Liver (tissue), 9 donors: ENCODE results near the gene NFIA. TPM values are rescaled to one million over a fixed set of nuclear protein-coding genes. Genes with fewer than 3 reads are reported as not detected.

Experiments
- DNase-seq: peaks from one replicate; pipeline ENCODE4 v3.0.0-alpha.2; 2017; ENCODE audit warnings: low spot score
- H3K27ac ChIP-seq, 2 donors: one replicate each; pipeline ENCODE4 v1.7.0; 2013; ENCODE audit warnings: inconsistent platforms in 2 of 2, low read length in 2 of 2, control low read depth in 1 of 2, low read depth in 1 of 2, mild to moderate bottlenecking in 1 of 2
- H3K27me3 ChIP-seq, 4 donors: one replicate each; pipeline versions ENCODE4 v1.6.1 to v1.7.0; 2013; ENCODE audit warnings: low read length in 3 of 4, inconsistent platforms in 1 of 4, mild to moderate bottlenecking in 1 of 4, moderate library complexity in 1 of 4; ENCODE audit not compliant: control insufficient read depth in 4 of 4, insufficient read depth in 4 of 4
- H3K36me3 ChIP-seq, 4 donors: one replicate each; pipeline versions ENCODE4 v1.6.1 to v1.7.0; 2013; ENCODE audit warnings: low read length in 3 of 4, mild to moderate bottlenecking in 3 of 4, low read depth in 1 of 4, moderate library complexity in 1 of 4; ENCODE audit not compliant: control insufficient read depth in 4 of 4, insufficient read depth in 3 of 4
- H3K4me1 ChIP-seq, 4 donors: one replicate each; pipeline versions ENCODE4 v1.6.1 to v1.7.0; 2013; ENCODE audit warnings: low read length in 3 of 4, mild to moderate bottlenecking in 3 of 4, moderate library complexity in 1 of 4; ENCODE audit not compliant: control insufficient read depth in 4 of 4, insufficient read depth in 4 of 4
- H3K4me3 ChIP-seq, 3 donors: one replicate each; pipeline versions ENCODE4 v1.6.1 to v1.7.0; 2013; ENCODE audit warnings: low read length in 3 of 3, control low read depth in 1 of 3, low read depth in 1 of 3, mild to moderate bottlenecking in 1 of 3
- H3K9ac ChIP-seq, 2 donors: one replicate each; pipeline ENCODE4 v1.7.0; 2013; ENCODE audit warnings: low read length in 2 of 2, mild to moderate bottlenecking in 2 of 2, moderate library complexity in 2 of 2, control low read depth in 1 of 2, low read depth in 1 of 2
- H3K9me3 ChIP-seq, 4 donors: one replicate each; pipeline versions ENCODE4 v1.6.1 to v1.7.0; 2013; ENCODE audit warnings: low read length in 3 of 4; ENCODE audit not compliant: control insufficient read depth in 4 of 4
- ATF3 ChIP-seq: IDR thresholded peaks from 2 replicates; pipeline ENCODE4 v1.6.1; 2016; ENCODE audit warnings: antibody characterized with exemption
- CTCF ChIP-seq: fragments of 150-350 bp; IDR thresholded peaks from 2 replicates; pipeline ENCODE4 v1.5.1; 2017; ENCODE audit warnings: improper control_type of control experiment, low read depth, low read length; ENCODE audit not compliant: missing input control
- EGR1 ChIP-seq, 2 donors: IDR thresholded peaks; 2 replicates each; pipeline ENCODE4 v1.6.1; 2016 to 2018; ENCODE audit warnings: antibody characterized with exemption in 2 of 2, low read depth in 2 of 2
- FOXA1 ChIP-seq: IDR thresholded peaks from 2 replicates; pipeline ENCODE4 v1.6.1; 2016; ENCODE audit warnings: antibody characterized with exemption
- FOXA2 ChIP-seq: IDR thresholded peaks from 2 replicates; pipeline ENCODE4 v1.6.1; 2016; ENCODE audit warnings: antibody characterized with exemption
- GABPA ChIP-seq, 2 donors: IDR thresholded peaks in 1 of 2; conservative IDR thresholded peaks in 1 of 2; 2 replicates each; pipeline ENCODE4 v1.6.1; 2016; ENCODE audit warnings: antibody characterized with exemption in 2 of 2, mild to moderate bottlenecking in 1 of 2, moderate library complexity in 1 of 2
- HNF4A ChIP-seq, 2 donors: conservative IDR thresholded peaks; 2 replicates each; pipeline ENCODE4 v1.6.1; 2016; ENCODE audit warnings: antibody characterized with exemption in 2 of 2, mild to moderate bottlenecking in 2 of 2
- HNF4G ChIP-seq: IDR thresholded peaks from 2 replicates; pipeline ENCODE4 v1.6.1; 2016; ENCODE audit warnings: antibody characterized with exemption
- JUND ChIP-seq, 2 donors: IDR thresholded peaks; 2 replicates each; pipeline ENCODE4 v1.6.1; 2016; ENCODE audit warnings: antibody characterized with exemption in 2 of 2
- MAX ChIP-seq: IDR thresholded peaks from 2 replicates; pipeline ENCODE4 v1.6.1; 2016; ENCODE audit warnings: antibody characterized with exemption
- NR2F2 ChIP-seq: IDR thresholded peaks from 2 replicates; pipeline ENCODE4 v1.6.1; 2016; ENCODE audit warnings: antibody characterized with exemption
- RAD21 ChIP-seq, 2 donors: IDR thresholded peaks; 2 replicates each; pipeline ENCODE4 v1.6.1; 2016; ENCODE audit warnings: antibody characterized with exemption in 2 of 2, mild to moderate bottlenecking in 2 of 2
- RXRA ChIP-seq, 2 donors: IDR thresholded peaks; 2 replicates each; pipeline ENCODE4 v1.6.1; 2017 to 2018; ENCODE audit warnings: antibody characterized with exemption in 2 of 2, mild to moderate bottlenecking in 1 of 2
- SP1 ChIP-seq: IDR thresholded peaks from 2 replicates; pipeline ENCODE4 v1.6.1; 2018; ENCODE audit warnings: antibody characterized with exemption, mild to moderate bottlenecking
- TAF1 ChIP-seq: conservative IDR thresholded peaks from 2 replicates; pipeline ENCODE4 v1.6.1; 2016; ENCODE audit warnings: antibody characterized with exemption, mild to moderate bottlenecking
- YY1 ChIP-seq: IDR thresholded peaks from 2 replicates; pipeline ENCODE4 v1.6.1; 2016; ENCODE audit warnings: antibody characterized with exemption, mild to moderate bottlenecking
- WGBS: extraction: QIAGEN DNeasy Blood & Tissue Kit; methylation state at CpG from one replicate; pipeline ENCODE4 v1.1.7; 2013; 5-methylcytosine and 5-hydroxymethylcytosine counted together
- polyA plus RNA-seq, 2 donors: library from polyadenylated mRNA; stranded (reverse) in 1 of 2; unstranded in 1 of 2; fragments of 200-250 nt in 1 of 2; fragments of >200 nt in 1 of 2; fragmentation: Nextera tagmentation in 1 of 2; extraction: Ambion mirVana in 1 of 2; gene quantifications; one replicate each; pipeline versions ENCODE4 v1.2.1 to v1.2.3, GENCODE V29; 2013 to 2015
- total RNA-seq, 2 donors: library from RNA; depleted of rRNA; stranded (reverse); fragments of >200 nt; gene quantifications; one replicate each; pipeline ENCODE4 v1.2.3, GENCODE V29; 2014
- TF ChIP-seq, protein P1 (sequence below): IDR thresholded peaks from 2 replicates; pipeline ENCODE4 v1.6.1; 2016; ENCODE audit warnings: antibody characterized with exemption
- TF ChIP-seq, protein P2 (sequence below): IDR thresholded peaks from 2 replicates; pipeline ENCODE4 v1.6.1; 2016; ENCODE audit warnings: antibody characterized with exemption, mild to moderate bottlenecking
- donor health status: healthy.
- donor health status: healthy.
- donor health status: healthy.
- donor health status: healthy.
- donor health status: healthy.

Gene NFIA
- total and polyA plus RNA-seq, 4 donors = 6.8 to 53.7 (median 22.2) TPM

GRCh38 chr1:61491497-61491896, 409.1 kb downstream of the NFIA start:
- peak overlapping the region in 1 of 2 donors; percentile 2 for H3K27ac ChIP-seq
- TF ChIP-seq ATF3 = no peak
- TF ChIP-seq HNF4G = no peak
- peak; percentile 67 for TF ChIP-seq NR2F2
- TF ChIP-seq, protein P1, sequence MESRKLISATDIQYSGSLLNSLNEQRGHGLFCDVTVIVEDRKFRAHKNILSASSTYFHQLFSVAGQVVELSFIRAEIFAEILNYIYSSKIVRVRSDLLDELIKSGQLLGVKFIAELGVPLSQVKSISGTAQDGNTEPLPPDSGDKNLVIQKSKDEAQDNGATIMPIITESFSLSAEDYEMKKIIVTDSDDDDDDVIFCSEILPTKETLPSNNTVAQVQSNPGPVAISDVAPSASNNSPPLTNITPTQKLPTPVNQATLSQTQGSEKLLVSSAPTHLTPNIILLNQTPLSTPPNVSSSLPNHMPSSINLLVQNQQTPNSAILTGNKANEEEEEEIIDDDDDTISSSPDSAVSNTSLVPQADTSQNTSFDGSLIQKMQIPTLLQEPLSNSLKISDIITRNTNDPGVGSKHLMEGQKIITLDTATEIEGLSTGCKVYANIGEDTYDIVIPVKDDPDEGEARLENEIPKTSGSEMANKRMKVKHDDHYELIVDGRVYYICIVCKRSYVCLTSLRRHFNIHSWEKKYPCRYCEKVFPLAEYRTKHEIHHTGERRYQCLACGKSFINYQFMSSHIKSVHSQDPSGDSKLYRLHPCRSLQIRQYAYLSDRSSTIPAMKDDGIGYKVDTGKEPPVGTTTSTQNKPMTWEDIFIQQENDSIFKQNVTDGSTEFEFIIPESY = no peak
- TF ChIP-seq GABPA (IDR thresholded peaks at IDR 0.05 in 1 of 2, conservative IDR thresholded peaks at IDR 0.05 in 1 of 2) = no peak
- no peak for TF ChIP-seq JUND (IDR thresholded peaks at IDR 0.05)
- no peak for TF ChIP-seq YY1
- no peak for TF ChIP-seq MAX
- TF ChIP-seq RAD21 (IDR thresholded peaks at IDR 0.05) = no peak
- TF ChIP-seq RXRA (IDR thresholded peaks at IDR 0.05) = peak in 1 of 2 donors; percentile 9
- TF ChIP-seq HNF4A (conservative IDR thresholded peaks at IDR 0.05) = no peak
- peak; percentile 10 for TF ChIP-seq SP1
- no peak for TF ChIP-seq EGR1 (IDR thresholded peaks at IDR 0.05; ENCODE audit: low read depth in 2 of 2)
- TF ChIP-seq CTCF = no peak
- TF ChIP-seq, protein P2, sequence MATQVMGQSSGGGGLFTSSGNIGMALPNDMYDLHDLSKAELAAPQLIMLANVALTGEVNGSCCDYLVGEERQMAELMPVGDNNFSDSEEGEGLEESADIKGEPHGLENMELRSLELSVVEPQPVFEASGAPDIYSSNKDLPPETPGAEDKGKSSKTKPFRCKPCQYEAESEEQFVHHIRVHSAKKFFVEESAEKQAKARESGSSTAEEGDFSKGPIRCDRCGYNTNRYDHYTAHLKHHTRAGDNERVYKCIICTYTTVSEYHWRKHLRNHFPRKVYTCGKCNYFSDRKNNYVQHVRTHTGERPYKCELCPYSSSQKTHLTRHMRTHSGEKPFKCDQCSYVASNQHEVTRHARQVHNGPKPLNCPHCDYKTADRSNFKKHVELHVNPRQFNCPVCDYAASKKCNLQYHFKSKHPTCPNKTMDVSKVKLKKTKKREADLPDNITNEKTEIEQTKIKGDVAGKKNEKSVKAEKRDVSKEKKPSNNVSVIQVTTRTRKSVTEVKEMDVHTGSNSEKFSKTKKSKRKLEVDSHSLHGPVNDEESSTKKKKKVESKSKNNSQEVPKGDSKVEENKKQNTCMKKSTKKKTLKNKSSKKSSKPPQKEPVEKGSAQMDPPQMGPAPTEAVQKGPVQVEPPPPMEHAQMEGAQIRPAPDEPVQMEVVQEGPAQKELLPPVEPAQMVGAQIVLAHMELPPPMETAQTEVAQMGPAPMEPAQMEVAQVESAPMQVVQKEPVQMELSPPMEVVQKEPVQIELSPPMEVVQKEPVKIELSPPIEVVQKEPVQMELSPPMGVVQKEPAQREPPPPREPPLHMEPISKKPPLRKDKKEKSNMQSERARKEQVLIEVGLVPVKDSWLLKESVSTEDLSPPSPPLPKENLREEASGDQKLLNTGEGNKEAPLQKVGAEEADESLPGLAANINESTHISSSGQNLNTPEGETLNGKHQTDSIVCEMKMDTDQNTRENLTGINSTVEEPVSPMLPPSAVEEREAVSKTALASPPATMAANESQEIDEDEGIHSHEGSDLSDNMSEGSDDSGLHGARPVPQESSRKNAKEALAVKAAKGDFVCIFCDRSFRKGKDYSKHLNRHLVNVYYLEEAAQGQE = no peak
- TF ChIP-seq FOXA1 = no peak
- TF ChIP-seq FOXA2 = no peak
- TF ChIP-seq TAF1 = no peak

More at GRCh38 chr1:61491497-61491896, 409.1 kb downstream of the NFIA start:
- no peaks in the 10 kb centered on the region for H3K27me3 ChIP-seq
- no peaks in the 10 kb centered on the region for H3K9me3 ChIP-seq
- no peaks in the 10 kb centered on the region for H3K36me3 ChIP-seq
- H3K4me1 ChIP-seq = no peaks in the 10 kb centered on the region
- WGBS = 73% methylated on average over 4 of the region's 4 CpGs
- H3K4me3 ChIP-seq = no peak overlapping the region
- no peak overlapping the region for H3K9ac ChIP-seq
- DNase-seq = no peak
